ENCODE measurements around the gene GGCT.

GRCh38 chr7:30545791-30546555 is 41.3 kb upstream of the GGCT start:
- no peak for TF ChIP-seq CTCF (IDR thresholded peaks at IDR 0.05)
- no peak for TF ChIP-seq POLR2AphosphoS5 (IDR thresholded peaks at IDR 0.05)
